ENCODE results near the gene GGA3. TPM values are rescaled to one million over a fixed set of nuclear protein-coding genes. Genes with fewer than 3 reads are reported as not detected.
"Not testable (repeated sequence)": the region's sequence is repeated elsewhere in the genome, so short reads cannot be mapped to it uniquely, and the experiment has no call there.

GGA3 gene
- total RNA-seq, 1 donor from 2014 or later = 64.4 TPM

DNA sequence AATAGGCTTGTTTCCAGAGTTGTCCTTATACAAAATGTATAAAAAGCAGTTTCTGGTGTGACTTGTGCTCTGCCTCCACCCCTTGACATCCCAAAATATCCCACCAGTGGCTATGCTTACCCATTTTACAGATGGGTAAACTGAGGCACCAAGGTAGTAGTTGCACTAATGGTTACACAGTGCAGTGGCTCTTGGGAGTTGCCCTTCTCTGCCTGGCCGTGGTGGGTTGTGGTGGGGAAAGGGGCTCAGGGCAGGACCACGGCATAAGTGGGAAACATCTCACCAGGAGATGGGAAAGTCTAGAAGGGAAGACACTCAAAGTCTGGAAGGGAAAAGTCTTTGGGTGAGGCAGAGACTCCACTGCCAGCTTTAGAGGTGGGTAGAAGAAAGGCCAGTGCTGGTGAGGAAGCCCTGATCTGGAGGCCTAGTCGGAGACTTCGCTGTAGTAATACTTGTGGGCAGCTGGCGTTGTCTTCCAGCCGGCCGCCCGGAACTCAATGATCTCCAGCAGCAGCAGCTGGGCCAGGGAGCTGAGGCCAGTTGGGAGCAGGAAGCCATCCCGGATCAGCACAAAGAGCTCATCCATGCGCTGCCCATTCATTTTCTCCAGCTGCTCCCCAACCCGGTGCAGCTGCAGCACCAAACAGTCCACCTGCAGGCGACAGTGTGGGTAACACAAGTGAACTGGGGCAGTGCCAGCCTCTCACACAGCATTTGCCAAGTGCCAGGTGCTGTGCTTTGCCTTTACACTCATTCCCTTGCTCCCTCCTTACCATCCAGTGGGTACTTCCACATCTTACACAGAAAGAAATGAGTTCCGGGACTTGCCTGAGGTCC, 5.1 kb upstream of the GGA3 start:
- TF ChIP-seq, protein P1, sequence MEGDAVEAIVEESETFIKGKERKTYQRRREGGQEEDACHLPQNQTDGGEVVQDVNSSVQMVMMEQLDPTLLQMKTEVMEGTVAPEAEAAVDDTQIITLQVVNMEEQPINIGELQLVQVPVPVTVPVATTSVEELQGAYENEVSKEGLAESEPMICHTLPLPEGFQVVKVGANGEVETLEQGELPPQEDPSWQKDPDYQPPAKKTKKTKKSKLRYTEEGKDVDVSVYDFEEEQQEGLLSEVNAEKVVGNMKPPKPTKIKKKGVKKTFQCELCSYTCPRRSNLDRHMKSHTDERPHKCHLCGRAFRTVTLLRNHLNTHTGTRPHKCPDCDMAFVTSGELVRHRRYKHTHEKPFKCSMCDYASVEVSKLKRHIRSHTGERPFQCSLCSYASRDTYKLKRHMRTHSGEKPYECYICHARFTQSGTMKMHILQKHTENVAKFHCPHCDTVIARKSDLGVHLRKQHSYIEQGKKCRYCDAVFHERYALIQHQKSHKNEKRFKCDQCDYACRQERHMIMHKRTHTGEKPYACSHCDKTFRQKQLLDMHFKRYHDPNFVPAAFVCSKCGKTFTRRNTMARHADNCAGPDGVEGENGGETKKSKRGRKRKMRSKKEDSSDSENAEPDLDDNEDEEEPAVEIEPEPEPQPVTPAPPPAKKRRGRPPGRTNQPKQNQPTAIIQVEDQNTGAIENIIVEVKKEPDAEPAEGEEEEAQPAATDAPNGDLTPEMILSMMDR (conservative IDR thresholded peaks at IDR 0.05) = no peak
- no peak overlapping the region for H3K4me3 Mint-ChIP-seq

DNA sequence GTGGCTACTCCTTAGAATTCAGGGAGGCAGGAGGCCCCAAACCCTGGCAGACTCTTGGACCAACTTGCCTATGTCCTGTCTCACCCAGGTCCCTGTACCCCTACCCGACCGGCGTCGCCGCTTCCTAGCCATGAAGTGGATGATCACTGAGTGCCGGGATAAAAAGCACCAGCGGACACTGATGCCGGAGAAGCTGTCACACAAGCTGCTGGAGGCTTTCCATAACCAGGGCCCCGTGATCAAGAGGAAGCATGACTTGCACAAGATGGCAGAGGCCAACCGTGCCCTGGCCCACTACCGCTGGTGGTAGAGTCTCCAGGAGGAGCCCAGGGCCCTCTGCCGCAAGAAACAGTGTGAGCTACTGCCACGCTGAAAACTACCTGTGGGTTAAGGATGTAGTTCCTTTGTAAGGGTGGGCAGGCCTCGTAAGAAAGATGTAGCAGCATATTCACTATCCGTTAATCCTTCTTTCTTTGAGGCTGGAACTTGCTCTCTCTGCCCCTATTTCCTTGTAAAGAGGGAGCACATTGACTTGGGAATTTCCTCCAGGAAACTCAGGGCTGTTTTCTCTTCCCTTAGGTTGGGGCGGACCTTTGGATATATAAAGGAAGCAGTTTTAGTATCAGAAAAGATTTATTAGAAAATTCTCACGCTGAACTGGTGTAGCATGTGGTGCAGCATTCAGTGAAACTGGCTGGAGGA, 4.4 kb upstream of the GGA3 start:
- Mint-ChIP-seq H3K9me3 (no peaks in the 10 kb centered on the region), H3K4me1 (ENCODE audit: unreplicated experiment) (peaks cover 20% of the 10 kb centered on the region), H3K36me3 (peaks cover 6% of the 10 kb centered on the region), H3K27me3 (peaks cover 3% of the 10 kb centered on the region), H3K27ac (no peak overlapping the region), H3K4me3 (no peak overlapping the region)
- no peak for DNase-seq (ENCODE audit: extremely low spot score, unreplicated experiment)
- TF ChIP-seq, protein P1 (conservative IDR thresholded peaks at IDR 0.05) = no peak

More for the DNA sequence above, 5.1 kb upstream of the GGA3 start:
- H3K9me3 Mint-ChIP-seq = no peaks in the 10 kb centered on the region
- peaks cover 3% of the 10 kb centered on the region for H3K27me3 Mint-ChIP-seq
- H3K36me3 Mint-ChIP-seq = peaks cover 6% of the 10 kb centered on the region
- peaks cover 18% of the 10 kb centered on the region for H3K4me1 Mint-ChIP-seq (ENCODE audit: unreplicated experiment)
- H3K27ac Mint-ChIP-seq = no peak overlapping the region
- no peak for DNase-seq (ENCODE audit: extremely low spot score, unreplicated experiment)

DNA sequence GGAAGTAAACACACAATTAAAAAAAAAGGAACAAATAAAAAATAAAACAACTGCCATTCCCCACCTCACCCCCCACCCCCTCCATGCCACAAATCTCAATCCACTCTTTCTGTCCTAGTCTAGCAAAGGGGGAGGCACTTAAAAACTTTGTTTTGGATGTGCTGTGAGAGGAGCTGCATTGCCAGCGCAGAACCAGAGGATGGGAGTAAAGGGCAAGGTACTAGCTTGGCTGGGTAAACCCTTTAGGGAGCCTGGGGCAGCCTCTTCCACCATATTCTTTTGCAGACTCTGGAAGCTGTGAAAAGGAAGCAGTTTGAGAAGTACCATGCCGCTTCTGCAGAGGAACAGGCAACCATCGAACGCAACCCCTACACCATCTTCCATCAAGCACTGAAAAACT, 1.6 kb upstream of the GGA3 start:
- H3K9me3 Mint-ChIP-seq = no peaks in the 10 kb centered on the region
- H3K27ac Mint-ChIP-seq = peak overlapping the region; percentile 99
- H3K27me3 Mint-ChIP-seq = no peaks in the 10 kb centered on the region
- peak overlapping the region; percentile 99 for H3K4me3 Mint-ChIP-seq
- H3K36me3 Mint-ChIP-seq = peaks cover 6% of the 10 kb centered on the region
- H3K4me1 Mint-ChIP-seq (ENCODE audit: unreplicated experiment) = peaks cover 15% of the 10 kb centered on the region
- DNase-seq (ENCODE audit: extremely low spot score, unreplicated experiment) = no peak
- TF ChIP-seq, protein P1 (conservative IDR thresholded peaks at IDR 0.05) = no peak

DNA sequence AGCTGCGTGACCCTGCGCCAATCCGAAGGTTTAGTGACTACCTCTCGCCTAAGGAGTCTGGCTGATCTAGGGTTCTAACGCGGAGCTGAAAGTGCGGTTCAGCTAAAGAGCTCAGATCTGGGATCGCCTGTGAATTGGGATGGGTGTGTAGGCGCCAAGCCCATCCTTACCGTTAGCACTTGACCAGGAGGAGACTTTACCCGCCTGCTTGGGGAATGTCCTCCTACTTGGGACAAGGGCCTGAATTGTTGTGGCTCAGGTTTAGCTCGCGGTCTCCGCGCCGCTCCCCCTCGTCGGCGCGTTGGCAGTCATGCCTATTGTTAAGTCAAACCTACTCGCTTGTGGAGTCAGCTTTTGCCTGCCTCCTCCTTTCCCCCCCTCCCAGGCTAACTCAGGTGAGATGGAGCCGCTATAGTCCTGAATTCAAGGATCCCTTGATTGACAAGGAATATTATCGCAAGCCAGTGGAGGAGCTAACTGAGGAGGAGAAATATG, 753 bp upstream of the GGA3 start:
- TF ChIP-seq, protein P1 (conservative IDR thresholded peaks at IDR 0.05) = no peak
- no peaks in the 10 kb centered on the region for H3K9me3 Mint-ChIP-seq
- peak overlapping the region; percentile 99 for H3K27ac Mint-ChIP-seq
- no peak for DNase-seq (ENCODE audit: extremely low spot score, unreplicated experiment)
- peaks cover 6% of the 10 kb centered on the region for H3K36me3 Mint-ChIP-seq
- H3K4me1 Mint-ChIP-seq (ENCODE audit: unreplicated experiment) = peaks cover 16% of the 10 kb centered on the region
- peak overlapping the region; percentile 99 for H3K4me3 Mint-ChIP-seq
- H3K27me3 Mint-ChIP-seq = no peaks in the 10 kb centered on the region

DNA sequence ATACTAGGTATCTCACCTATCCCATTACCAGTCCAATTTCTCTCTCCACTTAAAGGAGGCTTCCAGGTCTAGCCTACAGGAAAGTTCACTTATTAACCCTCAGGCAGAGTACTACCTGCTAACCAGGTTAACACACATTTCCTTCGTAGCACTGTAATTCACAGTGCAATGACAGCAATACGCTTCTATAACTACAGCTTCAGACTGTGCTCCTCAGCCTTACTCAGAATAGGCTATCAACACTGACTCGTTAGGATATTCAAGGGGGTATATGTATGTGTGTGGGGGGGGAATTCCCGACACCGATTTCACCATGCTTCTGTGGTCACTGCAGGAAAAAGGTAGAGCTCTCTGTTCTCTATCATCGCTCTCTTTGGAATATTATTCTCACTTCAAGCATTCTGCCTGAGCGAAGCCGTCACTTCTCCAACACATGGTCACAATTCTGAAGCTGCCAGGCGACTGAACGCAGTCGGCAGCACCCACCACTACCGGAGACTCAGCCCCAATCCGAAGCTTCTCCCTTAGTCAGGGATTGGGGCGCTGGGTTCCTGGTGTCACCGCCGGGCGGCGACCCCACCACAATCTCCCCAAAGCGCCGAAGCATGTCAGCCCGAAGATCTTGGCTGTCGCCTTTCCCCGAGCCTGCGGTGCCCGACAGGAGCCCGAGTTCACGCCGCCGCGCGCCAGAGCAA, 618 bp downstream of the GGA3 start:
- peaks cover 26% of the 10 kb centered on the region for H3K4me1 Mint-ChIP-seq (ENCODE audit: unreplicated experiment)
- no peaks in the 10 kb centered on the region for H3K9me3 Mint-ChIP-seq
- TF ChIP-seq, protein P1 (conservative IDR thresholded peaks at IDR 0.05) = no peak
- DNase-seq (ENCODE audit: extremely low spot score, unreplicated experiment) = no peak
- H3K27ac Mint-ChIP-seq = peak overlapping the region; percentile 99
- no peaks in the 10 kb centered on the region for H3K27me3 Mint-ChIP-seq
- H3K4me3 Mint-ChIP-seq = peak overlapping the region; percentile 99
- H3K36me3 Mint-ChIP-seq = peaks cover 6% of the 10 kb centered on the region

DNA sequence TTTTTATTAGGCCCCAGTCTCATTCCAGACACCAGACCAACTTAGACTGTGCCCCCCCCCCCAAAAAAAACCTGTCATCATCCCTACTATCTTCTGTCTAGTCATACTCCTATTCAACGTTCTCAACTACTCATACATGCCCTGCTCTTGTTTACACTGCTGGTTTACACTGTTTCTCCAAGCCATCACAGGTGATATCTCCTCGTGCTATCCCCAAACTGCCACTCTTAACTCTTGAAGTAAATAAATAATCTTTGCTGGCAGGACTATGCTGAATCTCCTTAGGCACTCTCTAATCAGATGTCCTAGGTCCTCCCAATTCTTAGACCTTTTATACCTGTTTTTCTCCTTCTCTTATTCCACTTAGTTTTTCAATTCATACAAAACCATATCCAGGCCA, 4.2 kb downstream of the GGA3 start:
- DNase-seq (ENCODE audit: extremely low spot score, unreplicated experiment); H3K36me3 Mint-ChIP-seq; H3K9me3 Mint-ChIP-seq; H3K4me3 Mint-ChIP-seq; H3K27me3 Mint-ChIP-seq; H3K27ac Mint-ChIP-seq: not testable (repeated sequence)
- peaks cover 24% of the 10 kb centered on the region for H3K4me1 Mint-ChIP-seq (ENCODE audit: unreplicated experiment)

DNA sequence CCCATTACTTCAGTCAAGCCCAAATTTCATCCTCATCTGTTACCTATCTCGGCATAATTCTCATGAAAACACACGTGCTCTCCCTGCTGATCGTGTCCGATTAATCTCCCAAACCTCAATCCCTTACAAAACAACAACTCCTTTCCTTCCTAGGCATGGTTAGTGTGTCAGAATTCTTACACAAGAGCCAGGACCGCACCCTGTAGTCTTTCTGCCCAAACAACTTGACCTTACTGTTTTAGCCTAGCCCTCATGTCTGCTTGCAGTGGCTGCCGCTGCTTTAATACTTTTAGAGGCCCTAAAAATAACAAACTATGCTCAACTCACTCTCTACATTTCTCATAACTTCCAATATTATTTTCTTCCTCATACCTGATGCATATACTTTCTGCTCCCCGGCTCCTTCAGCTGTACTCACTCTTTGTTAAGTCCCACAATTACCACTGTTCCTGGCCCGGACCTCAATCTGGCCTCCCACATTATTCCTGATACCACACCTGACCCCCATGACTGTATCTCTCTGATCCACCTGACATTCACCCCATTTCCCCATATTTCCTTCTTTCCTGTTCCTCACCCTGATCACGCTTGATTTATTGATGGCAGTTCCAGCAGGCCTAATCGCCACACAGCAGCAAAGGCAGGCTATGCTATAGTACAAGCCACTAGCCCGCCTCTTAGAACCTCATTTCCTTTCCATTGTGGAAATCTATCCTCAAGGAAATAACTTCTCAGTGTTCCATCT, 5.3 kb downstream of the GGA3 start:
- not testable (repeated sequence) for H3K27me3 Mint-ChIP-seq; H3K9me3 Mint-ChIP-seq; H3K36me3 Mint-ChIP-seq; DNase-seq (ENCODE audit: extremely low spot score, unreplicated experiment); H3K4me3 Mint-ChIP-seq
- peaks cover 22% of the 10 kb centered on the region for H3K4me1 Mint-ChIP-seq (ENCODE audit: unreplicated experiment)
- H3K27ac Mint-ChIP-seq = peak overlapping the region; percentile 60
